ENCODE results near the gene GNPTG. TPM values are rescaled to one million over a fixed set of nuclear protein-coding genes. Genes with fewer than 3 reads are reported as not detected.
A peak's percentile ranks its signal among the peaks of the same experiment; 100 is the strongest.

GNPTG gene
- total and polyA plus RNA-seq, 2 of the 13 experiments (the other 11 are each of a cell fraction or from before 2014, with no cell fraction given): 22.7 to 71.1 TPM

GRCh38 chr16:1308977-1309885, 42.5 kb upstream of the GNPTG start, which contains the start of gene UBE2I (continued):
- TF ChIP-seq ZNF512B (CRISPR knock-in tag; IDR thresholded peaks at IDR 0.05; ENCODE audit: borderline replicate concordance) (no peak), SALL1 (CRISPR knock-in tag; IDR thresholded peaks at IDR 0.05) (peak; percentile 88), ETV5 (CRISPR knock-in tag; IDR thresholded peaks at IDR 0.05; ENCODE audit: borderline replicate concordance) (peak; percentile 29; the same call in 1 of the 2 replicates), FOXA3 (CRISPR knock-in tag; IDR thresholded peaks at IDR 0.05) (peak; percentile 38; the same call in 1 of the 2 replicates), ZNF776 (CRISPR knock-in tag; IDR thresholded peaks at IDR 0.05) (no peak), ZNF788 (CRISPR knock-in tag; IDR thresholded peaks at IDR 0.05; ENCODE audit: borderline replicate concordance) (peak; percentile 92; the same call in 1 of the 2 replicates), ZNF773 (CRISPR knock-in tag; IDR thresholded peaks at IDR 0.05; ENCODE audit: borderline replicate concordance) (peak; percentile 75; the same call in 1 of the 2 replicates), SMYD3 (CRISPR knock-in tag; IDR thresholded peaks at IDR 0.05) (no peak), RFXAP (CRISPR knock-in tag; IDR thresholded peaks at IDR 0.05; ENCODE audit: borderline replicate concordance) (peak; percentile 54; the same call in 1 of the 2 replicates), CCAR2 (optimal IDR thresholded peaks at IDR 0.05; ENCODE audit: low read depth, low read length) (no peak), ZNF24 (IDR thresholded peaks at IDR 0.05) (peak; percentile 93), RXRA (CRISPR knock-in tag; IDR thresholded peaks at IDR 0.05) (peak; percentile 63; the same call in 1 of the 2 replicates), ZNF792 (CRISPR knock-in tag; IDR thresholded peaks at IDR 0.05) (no peak), ATF1 (CRISPR knock-in tag; IDR thresholded peaks at IDR 0.05) (peak; percentile 83; the same call in 1 of the 2 replicates), ZBTB7B (CRISPR knock-in tag; IDR thresholded peaks at IDR 0.05) (peak; percentile 53; the same call in 1 of the 2 replicates), NONO (IDR thresholded peaks at IDR 0.05) (no peak), NONO (CRISPR knock-in tag; conservative IDR thresholded peaks at IDR 0.05) (0 out of 2 replicates have a peak, but pooled peaks have one; percentile 12), ZBTB46 (CRISPR knock-in tag; IDR thresholded peaks at IDR 0.05; ENCODE audit: borderline replicate concordance) (no peak), NFE2L1 (CRISPR knock-in tag; IDR thresholded peaks at IDR 0.05; ENCODE audit: borderline replicate concordance) (no peak), ZBTB42 (CRISPR knock-in tag; IDR thresholded peaks at IDR 0.05) (no peak), NAIF1 (CRISPR knock-in tag; IDR thresholded peaks at IDR 0.05; ENCODE audit: borderline replicate concordance) (no peak), GATAD2A (CRISPR knock-in tag; IDR thresholded peaks at IDR 0.05) (peak; percentile 11; the same call in 1 of the 2 replicates), GZF1 (CRISPR knock-in tag; IDR thresholded peaks at IDR 0.05) (peak; percentile 80; the same call in 1 of the 2 replicates), CC2D1A (CRISPR knock-in tag; IDR thresholded peaks at IDR 0.05) (no peak)
- TF ChIP-seq, protein P1, sequence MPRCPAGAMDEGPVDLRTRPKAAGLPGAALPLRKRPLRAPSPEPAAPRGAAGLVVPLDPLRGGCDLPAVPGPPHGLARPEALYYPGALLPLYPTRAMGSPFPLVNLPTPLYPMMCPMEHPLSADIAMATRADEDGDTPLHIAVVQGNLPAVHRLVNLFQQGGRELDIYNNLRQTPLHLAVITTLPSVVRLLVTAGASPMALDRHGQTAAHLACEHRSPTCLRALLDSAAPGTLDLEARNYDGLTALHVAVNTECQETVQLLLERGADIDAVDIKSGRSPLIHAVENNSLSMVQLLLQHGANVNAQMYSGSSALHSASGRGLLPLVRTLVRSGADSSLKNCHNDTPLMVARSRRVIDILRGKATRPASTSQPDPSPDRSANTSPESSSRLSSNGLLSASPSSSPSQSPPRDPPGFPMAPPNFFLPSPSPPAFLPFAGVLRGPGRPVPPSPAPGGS (CRISPR knock-in tag; IDR thresholded peaks at IDR 0.05): peak; percentile 86
